T-helper 1 cell (primary cell): Measurements from ENCODE around the gene KNTC1.
"Not testable (repeated sequence)": the region's sequence is repeated elsewhere in the genome, so short reads cannot be mapped to it uniquely, and the experiment has no call there.

ENCODE experiments used
- DNase-seq, 5 donors: peaks; one replicate each; pipeline ENCODE4 v3.0.0-alpha.2; 2012 to 2020

Gene KNTC1

DNA sequence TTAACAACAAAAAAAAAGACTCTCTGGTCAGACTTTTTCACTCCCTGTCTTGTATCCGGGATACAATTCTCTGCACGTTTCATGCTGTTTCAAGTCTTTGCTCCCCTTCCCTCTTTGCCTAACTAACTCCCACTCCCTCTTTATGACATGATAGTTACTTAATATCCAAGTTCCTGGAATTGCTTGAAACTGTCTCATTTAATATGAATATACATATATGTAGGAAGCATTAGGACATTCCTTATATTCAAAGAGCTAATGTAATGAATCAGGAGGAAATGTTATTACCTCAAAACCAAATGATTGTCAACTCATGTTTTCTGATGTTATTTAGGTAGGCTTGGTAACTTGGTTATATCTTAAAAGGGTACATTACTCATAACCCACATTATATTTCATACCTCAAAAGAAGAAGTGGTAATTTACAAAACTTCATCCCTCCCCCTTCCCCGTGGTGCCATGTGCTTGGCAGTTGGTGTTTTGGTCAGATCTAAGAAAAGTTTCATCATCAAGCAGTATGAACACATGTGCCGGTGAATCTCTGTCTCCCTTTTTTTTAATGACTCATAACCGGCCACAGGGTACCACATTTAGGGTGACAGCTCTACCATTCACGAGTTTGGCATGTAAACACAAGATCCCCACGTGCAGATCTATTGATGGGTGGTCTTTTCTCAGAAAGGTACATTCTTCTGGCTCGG, 119.6 kb downstream of the KNTC1 start:
- DNase-seq = peak in 1 of 5 donors; percentile 87

DNA sequence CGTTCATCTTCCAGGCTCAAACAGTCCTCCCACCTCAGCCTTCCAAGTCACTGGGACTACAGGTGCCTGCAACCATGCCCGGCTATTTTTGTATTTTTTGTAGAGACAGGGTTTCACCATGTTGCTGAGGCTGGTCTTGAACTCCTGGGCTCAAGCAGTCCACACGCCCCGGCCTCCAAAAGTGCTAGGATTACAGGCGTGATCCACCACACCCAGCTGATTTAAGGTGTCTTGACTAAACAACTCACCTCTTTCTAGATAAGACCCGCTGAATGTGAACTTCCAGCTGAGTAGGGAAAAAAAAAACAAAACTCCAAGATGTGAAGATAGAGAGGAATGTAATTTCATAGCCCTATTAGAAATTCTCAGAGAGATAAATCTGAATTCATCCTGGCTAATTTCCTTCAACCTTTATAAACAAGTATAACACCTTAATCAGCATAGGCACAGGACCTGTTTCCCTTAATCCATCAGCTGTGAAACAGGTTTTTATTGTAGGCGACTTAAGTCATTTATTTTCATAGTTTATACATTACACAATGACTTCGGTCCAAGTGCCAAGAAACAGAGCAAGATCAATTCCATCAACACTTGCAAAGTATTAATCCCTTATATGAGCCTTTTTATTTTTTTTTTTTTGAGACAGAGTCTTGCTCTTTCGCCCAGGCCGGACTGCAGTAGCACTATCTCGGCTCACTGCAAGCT, 124.6 kb downstream of the KNTC1 start:
- no peak for DNase-seq

DNA sequence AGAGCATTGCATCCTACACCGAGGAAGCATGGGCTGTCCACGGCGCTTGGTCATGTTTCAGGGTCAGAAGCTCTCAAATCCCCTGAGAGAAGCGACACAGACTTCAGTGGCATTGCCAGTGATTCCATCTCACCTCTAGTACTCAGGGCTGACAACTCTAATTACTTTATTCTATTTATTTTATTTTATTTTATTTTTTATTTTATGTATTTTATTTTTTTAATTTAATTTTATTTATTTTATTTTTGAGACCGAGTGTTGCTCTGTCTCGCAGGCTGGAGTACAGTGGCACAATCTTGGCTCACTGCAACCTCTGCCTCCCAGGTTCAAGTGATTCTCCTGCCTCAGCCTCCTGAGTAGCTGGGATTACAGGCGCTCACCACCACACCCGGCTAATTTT, 126.2 kb downstream of the KNTC1 start:
- DNase-seq = not testable (repeated sequence)

DNA sequence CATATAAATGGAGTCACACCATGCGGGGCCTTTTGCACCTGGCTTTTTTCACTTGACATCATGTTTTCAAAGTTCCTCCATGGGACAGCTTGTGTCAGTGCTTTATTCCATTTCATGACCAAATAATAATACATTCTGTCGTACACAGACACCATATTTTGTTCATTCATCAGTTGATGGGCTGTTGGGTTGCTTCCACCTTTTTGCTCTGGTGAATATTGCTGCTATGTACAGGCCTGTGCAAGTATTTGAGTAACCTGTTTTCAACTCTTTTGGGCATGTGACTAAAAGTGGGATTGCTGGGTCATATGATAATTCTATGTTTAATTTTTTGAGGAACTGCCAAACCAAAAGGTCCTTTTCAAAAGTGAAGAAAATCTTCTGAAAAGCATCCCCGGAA, 129.2 kb downstream of the KNTC1 start:
- no peak for DNase-seq

DNA sequence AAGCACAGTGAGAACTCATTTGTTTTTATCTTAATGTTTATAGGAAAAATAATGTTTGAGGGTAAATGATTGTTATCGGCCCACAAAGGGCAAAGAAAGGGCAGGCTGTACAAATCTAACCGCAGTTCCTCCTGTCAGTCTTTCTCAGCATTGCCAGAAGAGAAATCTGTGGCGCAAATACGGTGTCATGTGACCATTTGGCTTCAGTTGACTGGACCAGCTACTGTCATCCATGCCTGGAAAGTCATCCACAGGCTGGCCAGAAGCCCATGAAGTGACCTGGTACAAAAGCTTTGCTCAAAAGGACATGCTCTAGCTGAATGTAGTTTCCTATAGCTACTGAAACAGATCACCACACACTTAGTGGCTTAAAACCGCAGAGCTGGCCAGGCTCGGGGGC, 132.5 kb downstream of the KNTC1 start:
- no peak for DNase-seq

DNA sequence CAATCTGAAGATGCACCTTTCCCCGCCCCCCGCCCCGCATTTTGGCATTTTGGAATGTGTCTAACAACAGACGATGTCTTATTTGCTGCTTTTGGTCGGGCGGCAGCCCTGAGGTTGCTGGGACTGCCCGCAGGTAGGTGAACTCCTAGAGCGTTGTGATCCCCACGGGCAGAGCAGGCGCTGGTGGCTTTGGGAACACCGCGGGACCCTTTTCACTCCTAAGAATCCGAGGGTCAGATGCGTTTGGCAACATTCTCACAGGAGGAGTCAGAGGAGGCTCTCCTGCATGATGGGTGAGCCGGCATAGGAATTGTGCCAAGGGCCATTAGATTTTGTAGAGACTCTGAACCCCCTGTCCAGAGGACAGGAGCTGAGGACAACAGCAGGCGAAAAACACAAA, 134.2 kb downstream of the KNTC1 start:
- DNase-seq = no peak

DNA sequence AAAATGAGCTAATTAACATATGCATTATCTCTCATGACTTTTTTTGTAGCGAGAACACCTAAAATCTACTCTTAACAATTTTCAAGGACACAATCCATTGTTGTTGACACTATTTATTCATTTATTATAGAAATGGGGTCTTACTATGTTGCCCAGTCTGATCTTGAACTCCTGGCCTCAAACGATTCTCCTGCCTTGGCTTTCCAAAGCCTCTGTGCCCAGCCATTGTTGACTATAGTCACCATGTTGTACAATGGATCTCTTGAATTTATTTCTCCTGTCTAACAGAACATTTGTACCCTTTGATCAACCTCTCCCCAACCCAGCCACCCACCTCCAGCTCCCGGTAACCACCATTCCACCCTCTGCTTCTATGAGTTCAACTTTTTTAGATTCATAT, 134.9 kb downstream of the KNTC1 start:
- DNase-seq = no peak

DNA sequence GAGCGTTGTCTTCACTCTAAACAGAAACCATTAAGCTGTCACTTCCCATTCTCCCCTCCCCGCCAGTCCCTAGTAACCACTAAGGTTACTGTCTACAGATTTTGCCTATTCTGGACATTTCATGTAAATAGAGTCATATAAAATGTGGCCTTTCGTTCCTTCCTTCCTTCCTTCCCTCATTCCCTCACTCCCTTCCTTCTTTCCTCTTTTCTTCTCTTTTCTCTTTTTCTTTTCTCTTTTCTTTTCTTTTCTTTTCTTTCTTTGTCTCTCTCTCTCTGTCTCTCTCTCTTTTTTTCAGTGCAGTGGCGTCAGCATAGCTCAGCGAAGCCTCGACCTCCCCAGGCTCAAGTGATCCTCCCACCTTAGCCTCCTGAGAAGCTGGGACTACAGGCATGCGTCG, 138.3 kb downstream of the KNTC1 start:
- no peak for DNase-seq

DNA sequence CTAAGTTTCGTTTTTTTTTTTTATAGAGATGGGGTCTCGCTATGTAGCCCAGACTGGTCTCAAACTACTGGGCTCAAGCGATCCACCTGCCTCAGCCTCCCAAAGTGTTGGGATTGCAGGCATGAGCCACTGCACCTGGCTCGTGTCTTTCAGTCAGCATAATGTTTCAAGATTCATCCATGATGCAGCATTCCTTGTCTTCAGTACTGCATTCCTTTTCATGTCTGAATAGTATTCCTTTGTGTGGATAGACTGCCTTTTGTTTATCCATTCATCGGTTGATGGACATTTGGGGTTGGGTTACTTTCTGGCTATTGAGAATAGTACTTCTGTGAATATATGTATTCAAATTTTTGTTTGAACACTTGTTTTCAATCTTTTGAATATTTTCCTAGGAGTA, 138.7 kb downstream of the KNTC1 start:
- no peak for DNase-seq

DNA sequence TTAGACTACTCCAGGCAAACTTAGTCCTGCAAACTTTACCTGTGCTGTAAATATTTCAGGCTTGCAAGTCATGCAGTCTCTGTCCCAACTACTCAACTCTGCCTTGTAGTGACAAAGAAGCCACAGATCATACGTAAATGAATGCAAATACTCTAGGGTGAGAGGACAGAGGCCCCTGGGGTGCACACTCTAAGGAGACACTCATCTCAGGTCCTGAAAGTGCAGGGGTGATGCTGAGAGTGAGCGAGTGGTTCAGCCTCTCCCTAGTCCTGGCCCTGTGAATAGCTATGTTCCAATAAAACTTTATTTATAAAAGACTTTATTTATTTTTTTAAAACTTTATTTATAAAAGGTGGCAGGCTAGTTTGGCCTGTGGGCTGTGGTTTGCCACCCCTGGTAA, 141.2 kb downstream of the KNTC1 start:
- DNase-seq = no peak

DNA sequence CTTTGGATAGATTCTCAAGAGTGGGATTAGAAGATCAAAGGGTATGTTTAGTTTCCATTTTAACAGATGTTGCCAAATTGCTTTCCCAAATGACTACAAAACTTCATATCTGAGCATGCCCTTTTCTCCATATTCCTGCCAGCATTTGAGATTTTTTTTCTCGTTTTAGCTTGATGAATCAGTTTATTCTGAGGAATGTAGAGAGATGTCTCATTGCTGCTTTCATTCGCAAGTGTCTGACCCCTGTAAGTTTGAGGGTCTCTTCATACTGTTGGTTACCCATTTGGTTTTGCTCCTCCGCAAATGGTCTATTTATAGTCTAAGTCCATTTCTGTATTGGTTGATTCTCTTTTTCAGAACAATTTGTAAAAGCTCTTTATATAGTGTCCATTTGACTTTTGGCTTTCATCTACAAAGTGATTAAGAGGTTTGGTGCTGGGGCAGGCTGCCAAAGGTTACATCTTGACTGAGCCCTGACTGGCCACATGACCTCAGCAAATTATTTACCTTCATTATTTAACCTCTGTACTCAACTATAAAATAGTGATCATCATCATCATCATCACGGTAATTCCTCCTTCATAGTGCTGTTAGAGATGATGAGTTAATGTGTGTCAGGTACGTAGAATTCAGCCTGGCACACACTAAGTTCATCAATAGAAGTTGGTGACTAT, 142.5 kb downstream of the KNTC1 start:
- DNase-seq = no peak

DNA sequence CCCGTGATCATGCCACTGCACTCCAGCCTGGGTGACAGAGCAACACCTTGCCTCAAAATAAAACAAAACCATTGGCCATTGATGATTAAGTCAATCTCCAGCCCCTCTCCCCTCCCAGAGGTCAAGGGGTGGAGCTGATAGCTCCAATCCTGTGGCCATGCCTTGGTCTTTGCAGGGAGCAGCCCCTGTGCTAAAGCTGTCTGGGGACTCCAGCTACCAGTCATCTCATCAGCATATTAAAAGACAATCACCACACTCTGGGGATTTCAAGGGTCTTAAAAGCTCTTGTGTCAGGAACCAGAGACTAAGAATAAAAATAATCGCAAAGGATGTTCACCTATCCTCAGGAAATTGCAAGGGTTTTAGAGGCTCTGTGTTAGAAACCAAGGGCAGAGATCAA, 145.5 kb downstream of the KNTC1 start:
- no peak for DNase-seq
